ENCODE results near the gene TBC1D10A.

Gene TBC1D10A

DNA sequence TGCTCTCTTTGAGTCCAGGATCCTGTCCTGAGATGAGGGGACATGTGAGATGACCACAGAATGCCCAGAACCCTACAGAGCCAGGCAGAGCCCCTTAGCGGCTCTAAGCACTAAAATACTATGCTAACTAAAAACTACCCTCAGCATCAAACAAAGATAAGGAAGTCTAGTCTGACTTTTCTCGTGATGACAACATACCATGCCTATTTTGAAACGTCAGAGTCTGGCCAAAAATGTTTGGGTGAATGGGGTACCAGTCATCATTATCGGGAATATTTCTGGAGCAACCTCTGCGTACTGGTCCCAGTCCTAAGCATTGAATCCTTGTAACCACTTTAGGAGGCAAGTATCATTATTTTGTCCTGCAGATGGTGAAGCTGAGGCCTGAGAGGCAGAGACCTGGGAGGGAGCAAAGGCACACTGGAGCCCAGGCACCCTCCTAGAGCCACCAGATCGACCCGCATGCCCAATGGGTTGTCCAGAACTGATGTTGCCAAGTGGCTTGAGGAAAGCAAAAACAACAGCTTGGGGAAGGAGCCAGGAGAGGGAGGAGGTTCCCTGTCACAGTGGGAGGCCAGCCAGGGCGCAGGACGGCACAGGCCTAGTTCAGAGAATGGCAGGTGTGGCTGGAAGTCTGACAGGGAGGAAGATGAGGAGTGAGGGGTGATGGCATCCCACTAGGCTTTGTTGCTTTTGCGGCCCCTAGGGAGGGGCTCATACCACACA, 52.9 kb downstream of the TBC1D10A start:
- H3K79me2 ChIP-seq (ENCODE audit: control insufficient read depth, insufficient read depth, low read length, unreplicated experiment) = no peaks in the 10 kb centered on the region
- H2AFZ ChIP-seq (ENCODE audit: low read length, unreplicated experiment) = no peak overlapping the region
- no peak overlapping the region for H3K27ac ChIP-seq (ENCODE audit: low read depth, low read length)
- H3K4me1 ChIP-seq (ENCODE audit: control insufficient read depth, insufficient read depth, low read length, unreplicated experiment) = peaks cover 13% of the 10 kb centered on the region
- H3K36me3 ChIP-seq (ENCODE audit: insufficient read depth, low read length) = no peaks in the 10 kb centered on the region
- no peak overlapping the region for H3K4me3 ChIP-seq (ENCODE audit: low read depth, low read length)
- H3K27me3 ChIP-seq (ENCODE audit: insufficient read depth, low read length) = no peaks in the 10 kb centered on the region

DNA sequence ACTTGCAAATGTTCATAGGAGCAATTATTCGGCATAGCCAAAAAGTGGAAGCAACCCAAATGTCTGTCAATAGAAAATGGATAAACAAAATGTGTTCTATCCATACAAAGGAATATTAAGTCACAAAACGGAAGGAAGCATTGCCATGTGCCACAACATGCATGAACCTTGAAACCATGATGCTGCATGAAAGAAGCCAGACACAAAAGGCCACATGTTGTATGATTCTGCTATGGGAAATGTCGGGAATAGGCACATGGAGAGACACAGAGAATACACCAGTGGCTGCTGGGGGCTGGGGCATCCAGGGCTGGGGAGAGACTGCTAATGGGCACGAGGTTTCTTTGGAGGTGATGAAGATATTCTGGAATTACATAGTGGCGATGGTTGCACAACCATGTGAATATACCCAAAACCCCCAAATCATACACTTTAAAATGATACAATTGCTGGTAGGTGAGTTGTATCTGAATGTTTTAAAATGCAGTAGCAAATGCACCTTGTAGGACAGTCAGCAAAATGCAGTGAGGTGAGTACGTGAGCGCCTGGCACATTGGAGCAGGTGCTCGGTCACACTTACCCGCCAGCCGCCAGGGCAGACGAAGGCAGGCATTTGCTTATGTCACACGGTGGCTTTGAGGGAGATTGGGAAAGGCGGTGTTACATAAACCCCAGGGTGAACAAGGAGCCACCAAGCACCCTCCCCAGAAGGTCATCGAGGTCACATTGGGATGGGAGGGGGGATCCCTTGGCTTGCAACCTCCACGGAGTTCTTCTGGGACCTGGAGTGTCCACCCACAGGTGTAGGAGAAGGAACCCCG, 53.8 kb downstream of the TBC1D10A start:
- peaks cover 7% of the 10 kb centered on the region for H3K4me1 ChIP-seq (ENCODE audit: control insufficient read depth, insufficient read depth, low read length, unreplicated experiment)
- H3K36me3 ChIP-seq (ENCODE audit: insufficient read depth, low read length) = no peaks in the 10 kb centered on the region
- no peak overlapping the region for H3K4me3 ChIP-seq (ENCODE audit: low read depth, low read length)
- H3K27ac ChIP-seq (ENCODE audit: low read depth, low read length) = no peak overlapping the region
- H3K79me2 ChIP-seq (ENCODE audit: control insufficient read depth, insufficient read depth, low read length, unreplicated experiment) = no peaks in the 10 kb centered on the region
- H3K27me3 ChIP-seq (ENCODE audit: insufficient read depth, low read length) = no peaks in the 10 kb centered on the region
- H2AFZ ChIP-seq (ENCODE audit: low read length, unreplicated experiment) = no peak overlapping the region

DNA sequence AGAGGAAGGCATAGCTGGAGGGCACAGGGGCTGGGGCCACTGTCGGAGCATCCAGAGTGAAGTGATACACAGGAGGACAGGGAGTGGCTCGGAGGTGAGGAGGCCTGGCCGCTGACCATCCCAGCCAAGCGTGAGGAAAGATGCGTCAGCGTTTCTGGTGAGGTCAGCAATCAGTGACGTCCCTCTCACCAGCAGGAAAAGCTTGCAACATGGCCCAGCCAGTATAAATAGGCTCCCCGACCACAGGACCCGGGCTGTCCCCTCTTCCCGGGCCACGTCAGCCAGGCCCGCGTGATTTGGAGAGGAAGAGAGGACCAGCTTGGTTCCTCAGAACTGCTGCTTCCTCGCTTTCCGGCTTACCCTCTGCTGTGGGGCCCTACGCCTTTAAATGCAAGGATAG, 55.9 kb downstream of the TBC1D10A start:
- Histone ChIP-seq H3K4me3 (ENCODE audit: low read depth, low read length) (no peak overlapping the region), H3K79me2 (ENCODE audit: control insufficient read depth, insufficient read depth, low read length, unreplicated experiment) (no peaks in the 10 kb centered on the region), H3K27ac (ENCODE audit: low read depth, low read length) (no peak overlapping the region), H3K27me3 (ENCODE audit: insufficient read depth, low read length) (no peaks in the 10 kb centered on the region), H3K4me1 (ENCODE audit: control insufficient read depth, insufficient read depth, low read length, unreplicated experiment) (no peaks in the 10 kb centered on the region), H2AFZ (ENCODE audit: low read length, unreplicated experiment) (no peak overlapping the region), H3K36me3 (ENCODE audit: insufficient read depth, low read length) (no peaks in the 10 kb centered on the region)

DNA sequence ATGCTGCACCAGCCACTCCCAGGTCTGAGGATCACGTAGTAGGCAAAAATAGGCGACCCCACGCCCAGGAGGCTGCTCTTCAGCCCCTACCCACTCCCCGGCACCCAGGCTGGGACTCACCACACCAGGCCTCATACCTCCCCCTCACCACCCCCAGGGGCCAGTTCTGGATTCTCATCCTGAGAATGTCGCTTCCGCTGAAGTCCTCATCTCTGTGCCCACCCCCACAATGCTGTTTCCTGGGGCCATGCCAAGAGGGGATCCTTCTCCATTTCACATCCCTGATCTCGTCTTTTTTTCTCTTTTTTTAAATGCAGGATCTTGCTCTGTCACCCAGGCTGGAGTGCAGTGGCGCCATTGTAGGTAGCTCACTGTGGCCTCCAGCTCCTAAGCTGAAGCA, 58.4 kb downstream of the TBC1D10A start:
- no peak overlapping the region for H2AFZ ChIP-seq (ENCODE audit: low read length, unreplicated experiment)
- H3K79me2 ChIP-seq (ENCODE audit: control insufficient read depth, insufficient read depth, low read length, unreplicated experiment) = no peaks in the 10 kb centered on the region
- no peak overlapping the region for H3K4me3 ChIP-seq (ENCODE audit: low read depth, low read length)
- H3K27ac ChIP-seq (ENCODE audit: low read depth, low read length) = no peak overlapping the region
- no peaks in the 10 kb centered on the region for H3K4me1 ChIP-seq (ENCODE audit: control insufficient read depth, insufficient read depth, low read length, unreplicated experiment)
- H3K36me3 ChIP-seq (ENCODE audit: insufficient read depth, low read length) = no peaks in the 10 kb centered on the region
- no peaks in the 10 kb centered on the region for H3K27me3 ChIP-seq (ENCODE audit: insufficient read depth, low read length)

DNA sequence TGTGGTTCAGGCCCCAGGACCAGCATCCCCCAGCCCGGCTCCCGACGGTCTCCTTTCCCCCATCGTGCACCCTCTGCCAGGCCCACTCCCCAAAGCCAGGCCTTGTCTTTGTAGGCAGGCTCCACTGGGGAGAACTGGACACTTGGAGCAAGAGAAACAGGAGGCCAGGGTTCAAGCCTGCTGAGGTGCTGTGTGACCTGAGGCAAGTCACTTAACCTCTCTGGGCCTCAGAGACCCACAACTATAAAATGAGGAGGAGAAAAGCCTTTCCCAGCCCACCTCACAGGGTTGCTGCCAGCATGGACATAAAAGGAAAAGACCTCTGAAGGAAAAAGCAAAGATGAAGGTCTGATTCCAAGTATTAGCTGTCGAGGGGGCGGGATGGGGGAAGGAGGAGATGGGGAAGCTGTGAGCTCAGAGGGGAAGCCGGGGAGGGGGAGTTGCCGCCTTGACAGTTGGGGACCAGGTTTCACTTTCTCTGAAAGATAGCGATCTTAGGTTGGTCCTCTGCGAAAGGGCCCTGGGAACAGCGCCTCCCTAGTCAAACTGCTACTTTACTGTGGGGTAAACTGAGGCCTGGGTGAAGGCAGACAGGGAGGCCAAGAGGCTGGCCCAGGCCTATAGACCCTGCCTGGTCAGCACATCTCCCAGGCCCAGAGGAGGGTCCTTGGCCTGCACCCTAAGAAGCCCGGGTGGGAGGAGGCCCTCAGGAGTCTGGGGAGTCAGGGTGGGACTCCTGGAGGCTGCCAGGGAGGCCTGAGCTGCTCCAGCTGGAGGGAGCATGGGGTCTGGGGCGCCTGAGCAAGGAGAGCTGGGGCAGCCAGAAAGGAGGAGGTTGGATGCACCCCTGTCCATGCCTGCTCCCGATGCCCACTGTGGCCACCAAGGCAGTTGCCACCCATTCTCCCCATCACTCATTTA, 59.1 kb downstream of the TBC1D10A start:
- no peaks in the 10 kb centered on the region for H3K79me2 ChIP-seq (ENCODE audit: control insufficient read depth, insufficient read depth, low read length, unreplicated experiment)
- H3K4me3 ChIP-seq (ENCODE audit: low read depth, low read length) = no peak overlapping the region
- no peaks in the 10 kb centered on the region for H3K27me3 ChIP-seq (ENCODE audit: insufficient read depth, low read length)
- no peaks in the 10 kb centered on the region for H3K4me1 ChIP-seq (ENCODE audit: control insufficient read depth, insufficient read depth, low read length, unreplicated experiment)
- H3K36me3 ChIP-seq (ENCODE audit: insufficient read depth, low read length) = no peaks in the 10 kb centered on the region
- no peak overlapping the region for H2AFZ ChIP-seq (ENCODE audit: low read length, unreplicated experiment)
- no peak overlapping the region for H3K27ac ChIP-seq (ENCODE audit: low read depth, low read length)

DNA sequence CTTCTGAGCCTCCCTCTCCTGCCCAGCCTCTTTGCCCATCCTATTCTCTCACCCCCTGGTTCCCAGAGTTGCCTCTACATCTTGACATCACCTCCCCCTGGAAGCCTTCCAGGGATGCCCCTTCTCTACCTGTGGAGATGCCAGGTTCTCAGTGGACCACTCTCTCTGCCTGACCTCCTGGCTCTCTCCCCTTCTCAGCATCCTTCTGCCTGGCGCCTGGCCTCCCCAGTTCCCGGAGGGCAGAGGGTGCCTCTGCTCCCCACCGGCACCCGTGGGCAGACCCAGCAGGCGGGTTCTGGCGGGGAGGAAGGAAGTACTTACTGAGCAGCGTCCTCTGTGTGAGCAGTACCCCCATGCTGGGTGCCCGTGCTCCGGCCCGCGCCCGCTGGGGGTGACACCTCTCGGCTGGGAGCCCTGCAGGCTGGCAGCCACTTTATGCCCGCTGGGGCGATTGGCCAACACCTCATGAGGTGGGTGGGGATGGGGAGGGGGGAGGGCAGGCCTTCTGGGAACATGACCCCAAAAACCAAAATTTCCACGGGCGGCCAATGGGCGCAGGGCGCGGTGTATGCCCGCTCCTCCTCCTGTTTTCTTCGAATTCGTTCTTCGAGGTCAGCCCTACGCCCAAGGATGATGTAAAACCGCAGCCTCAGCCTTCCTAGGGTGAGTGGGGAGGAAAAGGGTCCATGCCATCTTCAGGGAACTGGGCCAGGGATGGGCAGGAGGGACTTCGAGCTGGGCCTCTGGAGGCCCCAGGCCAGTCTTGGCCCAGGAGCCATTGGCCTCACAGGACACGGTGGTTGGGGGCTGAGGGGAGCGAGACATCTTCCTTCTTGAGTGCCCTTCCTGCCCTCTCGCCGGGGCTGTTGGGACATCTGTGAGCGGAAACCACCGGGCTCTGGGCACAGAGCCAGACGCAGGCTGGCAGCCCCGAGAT, 60.0 kb downstream of the TBC1D10A start, which contains the start of gene OSM:
Gene OSM, minus strand, starts transcription at position 407 of the 937 bp plus-strand sequence. Its CDS starts 52 bp downstream, at position 355.
- no peak within 1 kb of the TSS for H2AFZ ChIP-seq (ENCODE audit: low read length, unreplicated experiment)
- no peak within 1 kb of the TSS for H3K27ac ChIP-seq (ENCODE audit: low read depth, low read length)
- no peaks in the 10 kb centered on the region for H3K79me2 ChIP-seq (ENCODE audit: control insufficient read depth, insufficient read depth, low read length, unreplicated experiment)
- H3K4me1 ChIP-seq (ENCODE audit: control insufficient read depth, insufficient read depth, low read length, unreplicated experiment) = no peaks in the 10 kb centered on the region
- H3K36me3 ChIP-seq (ENCODE audit: insufficient read depth, low read length) = no peaks in the 10 kb centered on the region
- H3K4me3 ChIP-seq (ENCODE audit: low read depth, low read length) = no peak within 1 kb of the TSS
- H3K27me3 ChIP-seq (ENCODE audit: insufficient read depth, low read length) = no peaks in the 10 kb centered on the region

DNA sequence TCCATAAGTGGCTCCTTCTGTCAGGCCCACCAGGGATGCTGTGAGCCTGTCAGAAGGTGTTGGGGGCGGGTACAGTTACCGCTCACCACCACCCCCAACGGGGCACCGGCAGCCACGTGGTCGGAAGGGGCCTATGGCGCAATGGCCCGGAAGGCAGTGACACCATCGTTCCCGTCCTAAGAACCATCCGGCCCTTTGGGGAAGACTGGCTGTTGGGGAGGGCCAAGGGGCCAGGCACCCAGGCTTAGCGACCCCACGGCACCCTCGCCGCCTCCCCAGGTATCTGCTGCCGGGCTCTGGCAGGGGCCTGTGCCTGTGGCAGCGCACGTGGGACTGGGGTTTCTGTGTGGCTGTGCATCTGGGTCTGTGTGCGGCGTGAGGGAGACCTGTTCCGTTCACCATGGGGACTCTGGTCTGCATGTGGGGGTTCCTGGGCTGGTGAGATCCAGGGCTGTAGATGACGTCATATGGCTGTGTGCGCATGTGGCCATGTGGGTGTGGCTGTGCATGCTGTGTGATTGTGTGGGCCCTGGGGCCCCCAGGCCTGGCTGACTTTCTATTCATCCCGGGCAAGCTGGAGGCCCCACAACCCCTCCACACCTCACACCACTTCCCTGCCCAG, 60.8 kb downstream of the TBC1D10A start:
- Histone ChIP-seq H3K27ac (ENCODE audit: low read depth, low read length) (no peak overlapping the region), H3K4me3 (ENCODE audit: low read depth, low read length) (no peak overlapping the region), H2AFZ (ENCODE audit: low read length, unreplicated experiment) (no peak overlapping the region), H3K36me3 (ENCODE audit: insufficient read depth, low read length) (no peaks in the 10 kb centered on the region), H3K79me2 (ENCODE audit: control insufficient read depth, insufficient read depth, low read length, unreplicated experiment) (no peaks in the 10 kb centered on the region), H3K27me3 (ENCODE audit: insufficient read depth, low read length) (no peaks in the 10 kb centered on the region), H3K4me1 (ENCODE audit: control insufficient read depth, insufficient read depth, low read length, unreplicated experiment) (no peaks in the 10 kb centered on the region)

DNA sequence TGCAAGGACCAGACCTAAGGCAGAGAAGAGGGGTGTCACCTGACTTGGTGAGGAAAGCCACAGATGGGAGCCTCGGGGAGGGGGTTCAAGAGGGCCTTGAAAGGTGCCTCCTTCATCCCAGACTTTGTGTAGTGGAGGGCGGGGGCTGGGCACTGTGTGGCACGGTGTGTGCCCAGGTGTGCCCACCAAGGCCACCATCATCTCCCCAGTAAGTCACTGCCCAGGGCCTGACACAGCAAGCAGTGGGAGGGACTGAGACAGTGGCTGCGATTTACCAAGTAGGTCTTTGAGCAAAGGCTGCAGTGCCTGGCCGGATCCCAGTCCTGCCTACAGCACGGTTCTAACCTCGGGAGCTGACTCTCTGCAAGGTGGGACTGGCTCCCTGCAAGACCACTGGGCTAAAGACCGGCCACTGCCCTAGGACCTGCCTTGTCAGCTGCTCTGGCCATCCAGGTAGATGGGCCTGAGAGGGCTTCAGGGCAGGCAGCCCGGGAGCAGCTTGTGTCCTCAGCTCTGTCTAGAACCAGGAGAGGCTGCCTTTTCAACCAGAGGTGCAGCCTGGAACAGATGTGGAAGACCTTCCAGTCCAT, 61.5 kb downstream of the TBC1D10A start:
- Histone ChIP-seq H3K4me1 (ENCODE audit: control insufficient read depth, insufficient read depth, low read length, unreplicated experiment) (no peaks in the 10 kb centered on the region), H2AFZ (ENCODE audit: low read length, unreplicated experiment) (no peak overlapping the region), H3K27ac (ENCODE audit: low read depth, low read length) (no peak overlapping the region)

DNA sequence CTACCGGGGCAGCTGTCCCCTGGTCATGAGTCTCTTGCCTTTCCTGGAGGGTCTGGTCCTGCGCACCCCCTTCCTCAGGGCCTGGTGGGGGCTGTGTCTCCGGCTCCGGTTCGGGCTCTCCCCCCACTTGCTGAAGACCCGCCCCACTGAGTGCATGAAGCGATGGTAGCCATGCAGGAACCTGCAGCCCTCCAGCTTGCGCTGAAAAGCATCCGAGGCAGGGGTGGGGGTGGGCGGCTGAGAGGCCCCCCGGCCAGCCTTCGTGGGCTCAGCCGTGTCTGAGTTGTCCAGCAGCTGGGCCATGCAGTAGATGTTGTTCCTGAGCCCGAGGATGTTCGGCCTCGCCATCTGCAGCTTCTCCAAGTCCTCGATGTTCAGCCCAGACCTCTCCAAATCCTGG, 62.9 kb downstream of the TBC1D10A start:
- Histone ChIP-seq H3K4me1 (ENCODE audit: control insufficient read depth, insufficient read depth, low read length, unreplicated experiment) (no peaks in the 10 kb centered on the region), H3K36me3 (ENCODE audit: insufficient read depth, low read length) (no peaks in the 10 kb centered on the region), H2AFZ (ENCODE audit: low read length, unreplicated experiment) (no peak overlapping the region), H3K27ac (ENCODE audit: low read depth, low read length) (no peak overlapping the region), H3K79me2 (ENCODE audit: control insufficient read depth, insufficient read depth, low read length, unreplicated experiment) (no peaks in the 10 kb centered on the region), H3K27me3 (ENCODE audit: insufficient read depth, low read length) (no peaks in the 10 kb centered on the region), H3K4me3 (ENCODE audit: low read depth, low read length) (no peak overlapping the region)

More for the DNA sequence above, 61.5 kb downstream of the TBC1D10A start:
- Histone ChIP-seq H3K27me3 (ENCODE audit: insufficient read depth, low read length) (no peaks in the 10 kb centered on the region), H3K4me3 (ENCODE audit: low read depth, low read length) (no peak overlapping the region), H3K36me3 (ENCODE audit: insufficient read depth, low read length) (no peaks in the 10 kb centered on the region), H3K79me2 (ENCODE audit: control insufficient read depth, insufficient read depth, low read length, unreplicated experiment) (no peaks in the 10 kb centered on the region)
